Endothelial cell of umbilical vein (primary cell): ENCODE measurements around the gene PADI6.
"Not testable (repeated sequence)": the region's sequence is repeated elsewhere in the genome, so short reads cannot be mapped to it uniquely, and the experiment has no call there.

Source experiments
- EZH2 ChIP-seq: IDR thresholded peaks from 2 replicates; pipeline ENCODE4 v1.6.1; 2012; ENCODE audit warnings: borderline replicate concordance, low read depth, mild to moderate bottlenecking, moderate library complexity, low read length, inconsistent platforms; ENCODE audit not compliant: severe bottlenecking
- FOS ChIP-seq: IDR thresholded peaks from 2 replicates; pipeline ENCODE4 v1.6.1; 2011; ENCODE audit warnings: mild to moderate bottlenecking, low read length, moderate library complexity, borderline replicate concordance; ENCODE audit not compliant: insufficient read depth
- POLR2A ChIP-seq: IDR thresholded peaks from 2 replicates; pipeline ENCODE4 v1.6.1; 2012; ENCODE audit warnings: low read depth, mild to moderate bottlenecking, control low read depth, low read length
- POLR2AphosphoS5 ChIP-seq: IDR thresholded peaks from 2 replicates; pipeline ENCODE4 v1.6.1; 2012; ENCODE audit warnings: low read depth, mild to moderate bottlenecking, control low read depth, low read length, moderate library complexity; ENCODE audit not compliant: insufficient read depth
- TF ChIP-seq, protein P1 (sequence below), 2 donors: IDR thresholded peaks; 1 replicate in 1 of 2; 2 replicates in 1 of 2; pipeline ENCODE4 v1.5.1; 2011; ENCODE audit warnings: low read length in 2 of 2, mild to moderate bottlenecking in 2 of 2, moderate library complexity in 2 of 2, control low read depth in 1 of 2, inconsistent platforms in 1 of 2, low read depth in 1 of 2; ENCODE audit not compliant: insufficient read depth in 1 of 2; ENCODE audit errors: extremely low read depth in 1 of 2

DNA sequence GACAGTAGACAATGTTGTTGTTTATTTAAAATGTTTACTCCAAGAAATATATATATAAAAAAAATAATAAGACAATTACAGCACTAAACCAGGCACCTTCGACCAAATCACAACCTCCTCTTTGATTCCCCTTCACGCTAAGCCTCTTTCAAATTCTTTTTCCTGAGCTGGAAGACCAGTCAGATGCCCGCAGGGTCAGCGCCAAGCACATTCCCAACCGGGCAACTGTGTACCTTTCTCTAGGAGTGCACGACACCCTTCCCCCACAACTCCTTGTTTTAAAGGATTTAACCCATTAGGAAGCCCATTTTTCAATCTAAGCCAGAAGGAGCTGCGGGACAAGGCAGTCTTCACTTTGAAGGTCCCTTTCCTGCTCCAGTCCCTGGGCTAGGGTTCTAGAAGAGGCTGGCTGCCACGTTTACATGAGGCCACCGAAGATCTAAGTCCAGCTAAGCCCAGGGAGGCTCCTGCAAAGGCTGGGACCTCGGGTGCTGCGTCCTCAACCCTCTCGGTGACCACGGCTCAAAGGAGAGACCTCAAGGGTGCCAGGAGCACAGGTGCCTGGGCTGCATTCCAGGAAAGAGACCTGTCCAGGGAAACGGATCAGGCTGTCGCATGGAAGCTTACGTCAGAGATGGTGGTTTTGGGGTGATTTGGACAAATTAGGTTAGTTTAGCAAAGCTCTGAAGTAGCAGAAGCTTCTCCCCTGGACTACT, 34.9 kb downstream of the PADI6 start:
- TF ChIP-seq, protein P1, sequence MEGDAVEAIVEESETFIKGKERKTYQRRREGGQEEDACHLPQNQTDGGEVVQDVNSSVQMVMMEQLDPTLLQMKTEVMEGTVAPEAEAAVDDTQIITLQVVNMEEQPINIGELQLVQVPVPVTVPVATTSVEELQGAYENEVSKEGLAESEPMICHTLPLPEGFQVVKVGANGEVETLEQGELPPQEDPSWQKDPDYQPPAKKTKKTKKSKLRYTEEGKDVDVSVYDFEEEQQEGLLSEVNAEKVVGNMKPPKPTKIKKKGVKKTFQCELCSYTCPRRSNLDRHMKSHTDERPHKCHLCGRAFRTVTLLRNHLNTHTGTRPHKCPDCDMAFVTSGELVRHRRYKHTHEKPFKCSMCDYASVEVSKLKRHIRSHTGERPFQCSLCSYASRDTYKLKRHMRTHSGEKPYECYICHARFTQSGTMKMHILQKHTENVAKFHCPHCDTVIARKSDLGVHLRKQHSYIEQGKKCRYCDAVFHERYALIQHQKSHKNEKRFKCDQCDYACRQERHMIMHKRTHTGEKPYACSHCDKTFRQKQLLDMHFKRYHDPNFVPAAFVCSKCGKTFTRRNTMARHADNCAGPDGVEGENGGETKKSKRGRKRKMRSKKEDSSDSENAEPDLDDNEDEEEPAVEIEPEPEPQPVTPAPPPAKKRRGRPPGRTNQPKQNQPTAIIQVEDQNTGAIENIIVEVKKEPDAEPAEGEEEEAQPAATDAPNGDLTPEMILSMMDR (IDR thresholded peaks at IDR 0.05; ENCODE audit: extremely low read depth in 1 of 2, insufficient read depth in 1 of 2, low read depth in 1 of 2, low read length in 2 of 2) = not testable (repeated sequence)
- not testable (repeated sequence) for TF ChIP-seq POLR2AphosphoS5, POLR2A, EZH2, FOS
